AG09309 (cell line): ENCODE data around the gene NKX2-1.

ENCODE experiments used
- DNase-seq: peaks from one replicate; pipeline ENCODE4 v3.0.0-alpha.2; 2010; ENCODE audit warnings: low read depth
- H3K4me3 ChIP-seq: 2 replicates; pipeline ENCODE4 v1.5.1; 2011; ENCODE audit warnings: mild to moderate bottlenecking, low read depth, low read length, moderate library complexity; ENCODE audit not compliant: control insufficient read depth
- CTCF ChIP-seq: IDR thresholded peaks from 2 replicates; pipeline ENCODE4 v1.5.1; 2011; ENCODE audit warnings: mild to moderate bottlenecking, low read depth, low read length, inconsistent platforms; ENCODE audit not compliant: insufficient read depth, control insufficient read depth; ENCODE audit errors: missing control alignments

NKX2-1 gene

GRCh38 chr14:36505181-36505815, 14.7 kb downstream of the NKX2-1 start:
- H3K4me3 ChIP-seq = no peak overlapping the region
- TF ChIP-seq CTCF = no peak
- no peak for DNase-seq

- TF ChIP-seq CTCF = no peak
- DNase-seq = no peak
- no peak overlapping the region for H3K4me3 ChIP-seq
Measured at GRCh38 chr14:36504771-36505175, 15.3 kb downstream of the NKX2-1 start.

- TF ChIP-seq CTCF = no peak
- no peak for DNase-seq
- no peak overlapping the region for H3K4me3 ChIP-seq
Measured at GRCh38 chr14:36503771-36504741, 16.0 kb downstream of the NKX2-1 start.

- no peak overlapping the region for H3K4me3 ChIP-seq
- no peak for DNase-seq
- no peak for TF ChIP-seq CTCF
Measured at GRCh38 chr14:36502558-36503508, 17.2 kb downstream of the NKX2-1 start.

- no peak for DNase-seq
- H3K4me3 ChIP-seq = no peak overlapping the region
- TF ChIP-seq CTCF = no peak
Measured at GRCh38 chr14:36498938-36499337, 21.1 kb downstream of the NKX2-1 start.

GRCh38 chr14:36496346-36496745, 23.7 kb downstream of the NKX2-1 start:
- H3K4me3 ChIP-seq = no peak overlapping the region
- no peak for DNase-seq
- TF ChIP-seq CTCF = no peak
